ENCODE results near the gene RHBG.

RHBG gene

GRCh38 chr1:156409439-156409838, 40.4 kb downstream of the RHBG start:
- no peak for DNase-seq

DNA sequence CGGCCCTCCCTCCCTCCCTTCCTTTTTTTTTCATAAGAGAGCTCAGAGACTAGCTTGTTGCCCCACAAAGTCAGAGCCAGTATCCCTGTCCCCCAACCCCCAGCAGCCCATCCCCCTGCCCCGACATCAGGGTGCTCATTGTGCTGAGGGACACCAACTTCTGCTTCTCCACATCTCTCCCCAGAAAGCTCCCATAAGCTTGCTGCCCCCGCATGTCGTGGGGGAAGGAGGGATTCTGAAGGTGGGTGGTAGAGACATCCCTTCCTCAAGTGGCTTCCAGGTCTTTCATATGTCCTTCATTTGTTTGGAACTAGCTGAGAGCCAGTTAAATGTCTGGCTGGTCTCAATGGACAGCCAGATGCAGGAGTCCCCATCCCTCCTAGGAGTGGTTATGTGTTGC, 41.2 kb downstream of the RHBG start:
- DNase-seq = no peak

GRCh38 chr1:156410740-156411139, 41.7 kb downstream of the RHBG start:
- DNase-seq = no peak

GRCh38 chr1:156412653-156413321, 43.8 kb downstream of the RHBG start:
- DNase-seq = no peak

DNA sequence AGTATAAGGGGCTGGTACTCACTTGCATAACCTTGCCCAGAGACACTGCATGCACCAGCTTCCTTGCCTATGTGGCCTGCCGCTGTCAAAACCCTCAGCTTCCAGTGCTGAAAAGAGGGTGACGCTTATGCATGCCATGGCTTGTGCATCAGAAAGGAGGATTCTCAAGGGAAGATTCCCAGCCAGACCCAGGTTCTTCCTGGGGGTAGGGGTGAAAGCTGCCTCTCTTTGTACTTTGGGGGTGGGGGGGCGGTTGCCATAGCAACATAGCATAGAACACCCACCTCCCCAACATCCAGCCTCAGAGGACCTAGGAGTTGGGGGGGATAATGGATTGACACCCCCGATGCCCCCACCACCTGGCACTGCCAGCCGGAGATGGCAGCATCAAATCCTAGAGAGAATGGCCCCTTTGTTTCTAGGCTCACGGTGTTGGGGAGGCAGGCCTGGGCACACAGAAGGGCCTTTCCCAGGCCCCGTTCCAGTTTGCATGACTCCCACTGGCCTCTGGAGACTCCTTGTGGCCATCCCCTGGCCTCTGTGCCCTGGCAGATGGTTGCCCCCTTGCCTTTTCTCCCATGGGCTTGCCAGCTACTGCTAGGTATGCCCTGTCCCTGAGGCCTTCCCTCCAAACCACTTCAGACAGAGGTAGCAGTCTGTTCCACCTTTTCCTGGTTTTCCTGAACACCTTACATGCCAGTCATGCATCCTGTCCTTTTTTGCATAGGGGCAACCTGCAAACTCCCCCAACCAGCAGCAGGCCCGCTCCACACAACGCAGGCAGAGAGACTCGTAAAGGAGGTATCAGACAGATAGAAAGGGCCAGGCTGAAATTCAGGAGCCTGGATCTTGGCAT, 44.6 kb downstream of the RHBG start:
- no peak for DNase-seq

DNA sequence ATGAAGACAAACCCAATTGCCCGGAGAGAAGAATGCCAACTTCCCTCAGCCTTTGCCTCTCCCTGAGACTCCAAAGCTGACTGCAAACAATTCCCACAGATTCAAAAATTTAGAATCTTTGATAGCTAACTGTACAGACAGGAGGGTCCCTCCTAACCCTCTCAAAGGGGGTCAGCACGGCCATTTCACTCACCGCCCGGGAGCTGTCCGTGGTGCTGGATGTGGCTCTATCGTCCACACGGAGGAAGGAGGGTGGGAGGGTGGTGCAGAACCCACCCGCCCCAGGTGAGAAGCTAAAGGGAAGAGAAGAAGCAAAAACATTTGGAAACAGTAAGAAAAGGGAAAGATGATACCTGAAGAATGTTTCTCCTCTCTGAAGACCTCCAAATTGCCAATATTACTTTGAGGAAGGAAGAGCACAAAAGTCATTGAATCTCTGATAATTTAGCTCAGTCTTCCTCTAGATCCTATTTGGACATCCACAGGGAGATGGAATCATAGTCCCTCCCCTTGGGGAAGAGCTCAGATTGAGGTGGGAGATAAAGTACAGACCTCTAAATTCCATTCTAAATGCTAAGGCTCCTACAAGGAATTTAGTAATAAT, 45.6 kb downstream of the RHBG start:
- peak; percentile 20 to 27 for DNase-seq

DNA sequence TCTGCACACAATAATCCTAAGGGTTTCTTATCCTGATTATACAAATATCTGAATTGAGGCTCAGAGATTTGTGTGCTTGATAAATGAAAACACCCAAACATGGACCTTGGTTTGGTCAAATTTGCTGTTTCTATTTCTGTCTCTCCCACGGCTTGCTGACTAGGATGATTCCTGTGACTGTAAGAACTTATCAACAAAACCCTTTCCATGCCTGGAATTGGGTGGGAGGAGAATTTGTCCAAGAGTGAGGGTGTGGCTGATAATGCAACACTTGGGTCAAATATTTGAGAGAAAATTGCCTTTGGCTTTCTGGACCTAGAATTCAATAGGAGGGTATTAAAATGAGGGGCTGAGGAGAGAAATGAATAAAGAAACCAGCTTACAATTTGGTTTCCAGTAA, 48.0 kb downstream of the RHBG start:
- no peak for DNase-seq

- no peak for DNase-seq
These were observed 48.5 kb downstream of the RHBG start for GRCh38 chr1:156417401-156418020.

DNA sequence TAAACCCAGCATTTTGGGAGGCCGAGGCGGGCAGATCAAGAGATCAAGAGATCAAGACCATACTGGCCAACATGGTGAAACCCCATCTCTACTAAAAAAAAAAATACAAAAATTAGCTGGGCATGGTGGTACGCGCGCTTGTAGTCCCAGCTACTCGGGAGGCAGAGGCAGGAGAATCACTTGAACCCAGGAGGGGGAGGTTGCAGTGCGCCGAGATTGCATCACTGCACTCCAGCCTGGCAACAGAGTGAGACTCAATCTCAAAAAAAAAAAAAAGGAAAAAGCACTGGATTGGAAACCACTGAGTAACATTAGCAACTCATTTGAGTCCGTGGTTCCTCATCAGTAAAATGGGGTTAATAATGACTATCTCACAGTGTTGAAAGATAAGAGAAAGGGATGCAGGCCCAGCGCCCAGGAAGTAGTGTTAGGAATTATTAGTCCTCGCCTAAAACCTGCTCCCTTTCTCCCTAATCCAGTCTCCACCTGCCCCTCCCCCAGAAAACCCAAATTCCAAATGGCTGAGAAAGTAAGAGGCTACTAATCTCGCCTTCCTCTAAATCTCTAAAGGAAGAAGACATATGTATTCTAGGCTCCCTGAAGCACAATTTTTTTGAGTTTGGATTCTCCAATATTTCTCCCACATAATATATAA, 49.5 kb downstream of the RHBG start:
- no peak for DNase-seq

- DNase-seq = peak; percentile 12 to 35
These were observed 50.8 kb downstream of the RHBG start for GRCh38 chr1:156419854-156420204.

DNA sequence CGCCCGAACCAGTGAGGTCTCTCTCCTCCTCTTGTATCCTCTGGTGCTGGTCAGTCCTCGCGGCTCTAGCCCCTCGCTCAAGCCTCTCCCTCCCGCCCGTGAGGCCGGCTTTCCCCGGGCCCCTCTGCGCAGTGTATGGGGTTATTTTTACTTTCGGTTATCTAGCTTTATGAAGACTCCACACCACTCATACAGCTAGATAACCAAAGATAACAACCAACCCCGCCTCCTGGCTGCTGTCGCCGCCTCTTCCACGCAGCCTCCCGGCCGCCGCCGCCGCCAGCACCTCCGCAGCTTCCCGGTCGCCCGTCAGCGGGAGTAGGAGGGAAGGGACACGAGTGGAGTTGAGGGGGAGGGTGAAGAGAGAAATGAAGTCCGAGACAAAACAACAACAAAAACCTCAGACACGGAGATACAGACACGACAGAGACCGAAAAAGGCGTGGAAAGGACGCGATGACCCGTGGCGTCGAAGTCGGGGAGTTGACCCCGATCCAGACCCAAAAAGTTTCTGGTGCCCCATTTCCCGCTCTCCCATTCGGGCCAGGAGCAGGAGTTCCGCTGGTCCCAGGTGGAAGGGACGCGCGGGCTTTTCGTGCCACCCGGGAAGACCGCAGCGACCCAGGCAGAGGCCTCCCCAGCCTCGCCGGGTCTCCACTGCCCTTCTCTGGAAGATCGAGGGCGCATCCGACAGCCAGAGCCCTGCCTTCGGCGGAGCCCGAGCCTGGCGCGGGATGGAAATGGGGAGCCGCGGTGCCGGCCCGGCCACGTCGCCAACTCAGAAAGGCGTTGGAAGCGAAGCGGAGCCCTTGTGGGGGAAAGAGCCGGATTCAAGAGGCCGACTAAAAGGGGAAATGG, 51.4 kb downstream of the RHBG start:
- DNase-seq = peak; percentile 34 to 47

GRCh38 chr1:156421062-156421938, 52.3 kb downstream of the RHBG start:
- DNase-seq = peak; percentile 76 to 80

GRCh38 chr1:156421939-156422601, 53.1 kb downstream of the RHBG start:
- DNase-seq = no peak

DNA sequence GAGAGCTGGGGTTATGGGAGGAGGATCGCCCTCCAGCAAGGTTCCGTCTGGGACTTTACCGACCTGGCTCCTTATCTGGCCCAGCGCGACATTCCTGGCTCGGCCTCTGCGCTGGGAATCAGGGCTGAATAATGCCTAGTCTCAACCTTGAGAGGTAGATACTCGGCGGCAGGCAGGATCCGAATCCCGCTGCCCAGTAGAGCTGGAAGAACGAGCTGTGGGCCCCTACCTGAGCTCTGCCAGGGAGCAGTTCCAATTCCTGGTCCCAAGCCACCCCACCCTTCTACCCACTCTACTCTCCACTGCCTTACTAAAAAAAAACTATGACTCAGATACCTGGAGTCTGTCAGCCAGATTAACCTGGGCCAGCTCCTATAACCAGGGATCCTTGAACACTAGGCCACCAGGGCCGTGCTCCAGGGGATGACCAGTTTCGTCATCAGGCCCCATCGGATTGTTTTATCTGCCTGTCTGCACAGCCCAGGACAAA, 53.6 kb downstream of the RHBG start:
- no peak for DNase-seq

- DNase-seq = no peak
These were observed 54.7 kb downstream of the RHBG start for GRCh38 chr1:156423422-156424352.

DNA sequence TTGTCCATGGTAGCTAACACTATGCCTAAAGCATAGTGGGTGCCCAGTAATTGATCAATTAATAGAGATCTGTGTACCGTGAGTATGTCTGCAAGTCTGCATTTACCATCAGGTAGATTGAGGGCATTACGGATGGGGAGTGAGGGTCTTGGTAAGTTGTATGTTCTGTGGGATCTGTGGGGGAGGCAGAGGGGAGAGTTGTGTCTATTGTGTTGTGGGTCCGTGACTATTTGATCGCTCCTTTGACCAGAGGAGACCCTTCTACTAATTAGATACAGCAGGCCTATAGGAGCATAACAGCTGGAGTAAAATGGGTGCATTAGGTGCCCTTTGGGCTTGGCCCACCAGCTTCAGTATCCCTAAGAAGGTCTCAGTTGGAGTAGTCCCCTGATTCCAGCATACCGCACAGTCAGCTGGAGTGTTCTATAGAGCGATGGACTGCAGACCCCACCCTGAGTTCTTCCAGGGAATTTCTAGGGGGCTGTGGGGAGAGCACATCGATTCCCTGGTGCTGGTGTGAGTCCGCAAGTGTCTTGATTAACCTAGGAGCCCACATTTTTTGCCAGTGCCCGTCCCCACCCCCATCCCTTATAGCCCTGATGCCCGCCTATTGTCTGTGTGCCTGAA, 55.9 kb downstream of the RHBG start:
- no peak for DNase-seq

DNA sequence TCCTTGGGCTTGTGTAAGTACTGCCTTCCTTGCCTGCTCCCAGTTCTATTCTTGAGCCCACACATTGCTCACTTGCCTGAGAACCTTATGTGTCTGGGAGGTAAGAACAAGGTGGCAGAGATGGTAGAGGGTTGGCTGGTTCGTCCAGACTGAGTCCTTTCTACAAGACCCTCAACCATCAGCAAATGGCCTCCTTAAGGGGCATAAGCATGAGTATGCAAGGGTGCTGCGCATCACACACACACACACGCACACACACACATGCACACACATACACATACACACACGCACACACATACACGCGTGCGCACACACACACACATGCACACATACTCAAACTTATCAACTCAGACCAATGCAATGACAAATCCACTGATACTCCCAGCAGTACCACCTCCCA, 56.9 kb downstream of the RHBG start:
- DNase-seq = no peak

GRCh38 chr1:156427957-156428356, 58.9 kb downstream of the RHBG start:
- no peak for DNase-seq

Data from activated CD4-positive, alpha-beta T cell treated with anti-CD3 and anti-CD28 coated beads, Interleukin-2, amount 50 U/mL, for 48 hours (primary cell).